Measurements from ENCODE around the gene AUTS2.

The AUTS2 gene

DNA sequence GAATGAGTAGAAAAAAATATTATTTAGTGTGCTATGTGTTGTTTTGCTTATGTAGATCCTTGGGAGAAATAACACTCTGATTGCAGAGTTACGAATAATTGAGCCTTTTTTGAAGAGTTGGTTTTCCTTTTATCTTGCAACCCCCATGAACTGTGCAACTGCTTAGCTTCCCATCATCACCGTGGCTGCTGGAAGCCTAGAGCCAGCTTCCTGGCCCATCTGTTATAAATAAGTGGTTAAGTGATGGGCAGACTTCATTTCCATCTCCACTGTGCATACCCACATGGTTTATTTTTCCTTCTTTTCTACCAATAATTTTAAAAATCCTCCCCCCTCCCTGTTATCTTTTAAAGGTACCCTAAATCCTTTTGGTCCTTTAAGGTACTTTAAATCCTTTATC, 978.8 kb downstream of the AUTS2 start:
- Histone ChIP-seq H3K9me3 (ENCODE audit: control insufficient read depth in 1 of 2, low read length in 2 of 2) (no peaks in the 10 kb centered on the region), H3K9ac (ENCODE audit: low read depth in 1 of 2, low read length in 2 of 2) (no peak overlapping the region), H3K27ac (ENCODE audit: low read depth, low read length) (no peak overlapping the region), H3K27me3 (ENCODE audit: control insufficient read depth in 1 of 2, insufficient read depth in 2 of 2, low read length in 2 of 2) (no peaks in the 10 kb centered on the region), H3K4me1 (ENCODE audit: control insufficient read depth in 1 of 2, insufficient read depth in 2 of 2, low read length in 2 of 2) (peaks cover 0 to under 1% of the 10 kb centered on the region in 2 donors), H3K4me3 (ENCODE audit: low read depth in 1 of 2, low read length in 2 of 2) (no peak overlapping the region), H3K36me3 (ENCODE audit: control insufficient read depth in 1 of 2, insufficient read depth in 2 of 2, low read length in 2 of 2) (no peaks in the 10 kb centered on the region)

DNA sequence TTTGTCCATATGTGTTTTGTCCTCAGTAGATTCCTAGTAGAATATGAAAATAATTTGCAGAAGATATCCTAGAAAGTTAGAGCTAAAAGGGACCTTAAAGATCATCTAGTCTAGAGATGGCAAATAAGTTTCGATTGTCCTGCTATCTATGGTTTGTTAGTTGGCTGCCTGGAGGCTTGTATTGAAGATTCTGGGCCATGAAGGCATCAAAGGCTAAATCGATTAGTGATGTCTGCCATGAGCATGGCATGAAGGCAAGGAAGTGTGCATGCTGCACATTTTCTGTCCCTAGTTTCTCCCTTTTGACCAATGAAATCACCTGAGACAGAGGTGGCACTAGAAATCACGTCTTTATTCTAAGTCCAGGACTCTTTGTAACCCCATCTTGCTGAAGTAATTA, 979.9 kb downstream of the AUTS2 start:
- no peak overlapping the region for H3K4me3 ChIP-seq (ENCODE audit: low read depth in 1 of 2, low read length in 2 of 2)
- no peaks in the 10 kb centered on the region for H3K27me3 ChIP-seq (ENCODE audit: control insufficient read depth in 1 of 2, insufficient read depth in 2 of 2, low read length in 2 of 2)
- no peak overlapping the region for H3K27ac ChIP-seq (ENCODE audit: low read depth, low read length)
- H3K9ac ChIP-seq (ENCODE audit: low read depth in 1 of 2, low read length in 2 of 2): no peak overlapping the region
- H3K9me3 ChIP-seq (ENCODE audit: control insufficient read depth in 1 of 2, low read length in 2 of 2): no peaks in the 10 kb centered on the region
- no peaks in the 10 kb centered on the region for H3K36me3 ChIP-seq (ENCODE audit: control insufficient read depth in 1 of 2, insufficient read depth in 2 of 2, low read length in 2 of 2)
- H3K4me1 ChIP-seq (ENCODE audit: control insufficient read depth in 1 of 2, insufficient read depth in 2 of 2, low read length in 2 of 2): no peaks in the 10 kb centered on the region

DNA sequence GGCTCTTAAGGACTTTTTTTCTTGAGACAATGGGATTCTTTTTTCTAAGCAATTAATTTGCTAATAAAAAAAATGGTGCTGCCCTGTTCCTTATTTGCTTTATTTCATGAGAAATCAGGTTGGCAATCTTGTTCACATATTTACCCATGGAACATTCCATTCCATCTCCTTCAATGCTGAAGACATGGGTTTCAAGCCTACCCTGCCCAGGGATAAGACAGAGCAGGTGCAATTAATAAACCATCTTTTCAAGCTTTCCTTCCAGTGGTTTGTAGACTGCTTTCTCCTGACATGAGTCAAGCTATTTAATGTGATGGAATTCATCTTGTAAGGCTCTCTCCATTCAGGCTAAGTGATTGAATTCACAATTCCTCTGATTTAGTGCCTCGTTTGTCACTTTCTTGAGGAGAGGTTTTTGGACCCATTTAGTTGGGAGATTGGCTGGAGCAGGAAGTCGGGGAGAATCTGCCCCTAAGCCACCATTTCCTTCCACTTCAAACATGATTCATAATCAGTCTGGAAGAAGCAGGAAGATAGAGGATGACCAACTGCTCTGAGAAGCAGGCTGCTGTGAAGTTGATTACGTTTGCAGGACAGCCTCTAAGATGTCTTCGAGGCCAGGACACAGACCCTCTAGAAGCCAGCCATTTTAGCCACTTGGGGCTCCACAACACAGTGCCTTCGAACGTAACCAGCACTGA, 981.3 kb downstream of the AUTS2 start:
- Histone ChIP-seq H3K4me3 (ENCODE audit: low read depth in 1 of 2, low read length in 2 of 2) (no peak overlapping the region), H3K27ac (ENCODE audit: low read depth, low read length) (no peak overlapping the region), H3K36me3 (ENCODE audit: control insufficient read depth in 1 of 2, insufficient read depth in 2 of 2, low read length in 2 of 2) (no peaks in the 10 kb centered on the region), H3K9me3 (ENCODE audit: control insufficient read depth in 1 of 2, low read length in 2 of 2) (no peaks in the 10 kb centered on the region), H3K4me1 (ENCODE audit: control insufficient read depth in 1 of 2, insufficient read depth in 2 of 2, low read length in 2 of 2) (peaks cover 3 to 7% of the 10 kb centered on the region in 2 donors), H3K9ac (ENCODE audit: low read depth in 1 of 2, low read length in 2 of 2) (no peak overlapping the region), H3K27me3 (ENCODE audit: control insufficient read depth in 1 of 2, insufficient read depth in 2 of 2, low read length in 2 of 2) (no peaks in the 10 kb centered on the region)

DNA sequence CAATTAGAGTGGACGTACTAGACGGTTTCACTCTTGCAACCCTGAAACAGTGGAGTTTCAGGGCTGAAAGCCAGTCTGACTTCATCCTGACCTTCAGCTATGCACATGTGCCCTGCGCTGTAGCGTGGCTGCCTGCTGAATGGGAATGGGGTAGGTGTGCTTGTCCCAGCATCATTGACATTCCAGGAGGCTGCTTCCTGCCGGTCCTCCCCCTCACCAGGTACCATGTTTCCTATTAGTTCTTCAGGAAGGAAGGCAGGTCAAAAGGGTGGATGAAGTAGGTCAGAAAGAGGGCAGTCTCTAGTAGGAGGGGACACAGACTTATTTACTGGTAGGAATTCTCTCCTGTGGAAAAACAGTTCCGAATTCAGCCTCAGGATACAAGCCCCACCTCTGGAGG, 981.9 kb downstream of the AUTS2 start:
- Histone ChIP-seq H3K9ac (ENCODE audit: low read depth in 1 of 2, low read length in 2 of 2) (no peak overlapping the region), H3K27ac (ENCODE audit: low read depth, low read length) (no peak overlapping the region), H3K9me3 (ENCODE audit: control insufficient read depth in 1 of 2, low read length in 2 of 2) (no peaks in the 10 kb centered on the region), H3K36me3 (ENCODE audit: control insufficient read depth in 1 of 2, insufficient read depth in 2 of 2, low read length in 2 of 2) (no peaks in the 10 kb centered on the region), H3K4me3 (ENCODE audit: low read depth in 1 of 2, low read length in 2 of 2) (no peak overlapping the region), H3K4me1 (ENCODE audit: control insufficient read depth in 1 of 2, insufficient read depth in 2 of 2, low read length in 2 of 2) (peaks cover 6 to 9% of the 10 kb centered on the region in 2 donors), H3K27me3 (ENCODE audit: control insufficient read depth in 1 of 2, insufficient read depth in 2 of 2, low read length in 2 of 2) (no peaks in the 10 kb centered on the region)

DNA sequence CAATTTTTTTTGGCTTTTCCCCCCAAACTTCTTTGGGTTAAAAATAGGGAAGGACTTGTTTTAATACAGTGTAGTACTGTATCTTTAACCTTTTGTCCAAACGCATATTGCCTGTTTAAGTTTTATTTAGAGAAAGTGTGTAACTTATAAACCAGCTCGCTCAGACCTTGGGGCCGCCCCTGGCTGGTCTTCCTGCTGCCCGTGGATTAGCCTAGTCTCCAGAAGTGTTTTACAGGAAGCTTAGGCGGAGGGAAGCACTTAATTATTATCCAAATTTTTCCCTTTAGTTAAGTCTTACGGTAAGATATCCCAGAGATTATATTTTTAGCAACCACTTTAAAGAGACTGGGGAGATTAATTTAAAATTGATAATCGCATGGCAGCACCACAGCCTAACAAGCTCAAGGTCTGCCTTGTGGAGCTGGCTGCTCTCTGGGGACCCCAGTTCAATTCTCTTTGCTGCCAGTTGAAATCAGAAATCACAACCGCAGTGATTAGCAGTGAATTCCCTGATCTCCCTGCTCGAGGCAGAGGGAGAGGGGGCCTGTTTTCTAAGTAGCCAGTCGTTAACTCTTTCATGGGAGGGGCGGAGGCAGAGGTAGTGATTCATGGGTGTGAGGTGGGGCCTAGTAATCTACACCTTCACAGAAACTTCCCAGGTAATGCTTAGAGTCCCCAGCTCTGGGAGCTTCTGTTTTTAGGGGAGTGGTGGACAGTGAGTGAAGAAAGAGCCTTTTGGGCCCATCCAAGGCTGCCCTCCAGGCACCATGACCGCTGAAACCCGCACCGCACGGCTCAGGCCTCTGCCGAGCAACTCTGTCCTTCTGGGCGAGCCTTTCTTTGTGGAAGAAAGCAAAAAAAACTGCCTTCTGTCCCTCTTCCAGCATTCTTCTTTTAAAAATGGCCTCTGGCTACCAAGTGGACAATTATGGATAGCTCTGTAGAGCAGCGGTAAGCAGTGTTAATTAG, 984.9 kb downstream of the AUTS2 start:
- Histone ChIP-seq H3K4me3 (ENCODE audit: low read depth in 1 of 2, low read length in 2 of 2) (no peak overlapping the region), H3K27me3 (ENCODE audit: control insufficient read depth in 1 of 2, insufficient read depth in 2 of 2, low read length in 2 of 2) (no peaks in the 10 kb centered on the region), H3K36me3 (ENCODE audit: control insufficient read depth in 1 of 2, insufficient read depth in 2 of 2, low read length in 2 of 2) (no peaks in the 10 kb centered on the region), H3K27ac (ENCODE audit: low read depth, low read length) (no peak overlapping the region), H3K9me3 (ENCODE audit: control insufficient read depth in 1 of 2, low read length in 2 of 2) (no peaks in the 10 kb centered on the region), H3K9ac (ENCODE audit: low read depth in 1 of 2, low read length in 2 of 2) (no peak overlapping the region), H3K4me1 (ENCODE audit: control insufficient read depth in 1 of 2, insufficient read depth in 2 of 2, low read length in 2 of 2) (peaks cover 21 to 26% of the 10 kb centered on the region in 2 donors)

DNA sequence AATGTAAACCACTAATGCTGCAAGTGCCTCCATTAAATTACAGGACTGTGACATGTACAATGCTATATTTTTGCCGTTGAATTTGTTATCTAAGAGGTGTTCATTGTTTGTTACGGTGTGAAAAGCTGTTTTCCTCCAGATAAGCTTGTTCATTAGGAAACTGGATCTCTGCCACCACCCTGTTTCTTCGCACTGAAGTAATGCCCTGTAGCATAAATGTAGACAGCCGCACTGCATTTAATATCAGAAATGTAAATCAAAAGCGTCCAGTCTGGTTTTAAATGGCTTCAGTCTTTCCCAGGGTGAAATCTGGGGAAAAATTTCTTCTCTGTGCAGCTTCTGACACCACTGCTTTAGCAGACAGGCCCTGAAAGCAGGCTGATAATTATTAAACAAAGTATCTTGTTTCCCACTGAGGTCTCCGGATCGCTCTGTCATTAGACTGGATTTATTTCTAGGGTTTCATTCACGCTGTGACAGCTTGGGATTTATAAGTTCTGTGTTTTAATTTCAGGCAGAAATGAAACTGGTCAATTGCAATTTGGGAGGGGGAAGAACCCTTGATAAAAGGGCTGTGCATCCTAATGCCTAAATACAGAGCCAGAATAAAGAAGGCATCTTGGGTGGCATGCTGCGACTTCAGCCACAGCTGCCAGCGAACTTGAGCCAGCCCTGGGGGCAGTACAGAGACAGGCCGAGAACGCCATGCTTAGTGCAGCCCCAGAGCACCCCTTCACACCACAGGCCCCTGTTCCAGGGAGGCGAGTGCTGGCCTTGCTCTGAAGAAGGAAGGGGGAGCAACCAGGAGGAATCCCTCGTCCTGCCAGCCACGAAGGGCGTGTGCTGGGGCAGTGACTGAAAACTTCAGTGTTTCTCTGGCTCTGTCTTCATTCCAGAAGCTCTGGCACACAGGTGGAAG, 985.9 kb downstream of the AUTS2 start:
- Histone ChIP-seq H3K4me3 (ENCODE audit: low read depth in 1 of 2, low read length in 2 of 2) (no peak overlapping the region), H3K27me3 (ENCODE audit: control insufficient read depth in 1 of 2, insufficient read depth in 2 of 2, low read length in 2 of 2) (no peaks in the 10 kb centered on the region), H3K27ac (ENCODE audit: low read depth, low read length) (no peak overlapping the region), H3K4me1 (ENCODE audit: control insufficient read depth in 1 of 2, insufficient read depth in 2 of 2, low read length in 2 of 2) (peaks cover 26 to 29% of the 10 kb centered on the region in 2 donors), H3K9ac (ENCODE audit: low read depth in 1 of 2, low read length in 2 of 2) (no peak overlapping the region), H3K9me3 (ENCODE audit: control insufficient read depth in 1 of 2, low read length in 2 of 2) (no peaks in the 10 kb centered on the region), H3K36me3 (ENCODE audit: control insufficient read depth in 1 of 2, insufficient read depth in 2 of 2, low read length in 2 of 2) (no peaks in the 10 kb centered on the region)

DNA sequence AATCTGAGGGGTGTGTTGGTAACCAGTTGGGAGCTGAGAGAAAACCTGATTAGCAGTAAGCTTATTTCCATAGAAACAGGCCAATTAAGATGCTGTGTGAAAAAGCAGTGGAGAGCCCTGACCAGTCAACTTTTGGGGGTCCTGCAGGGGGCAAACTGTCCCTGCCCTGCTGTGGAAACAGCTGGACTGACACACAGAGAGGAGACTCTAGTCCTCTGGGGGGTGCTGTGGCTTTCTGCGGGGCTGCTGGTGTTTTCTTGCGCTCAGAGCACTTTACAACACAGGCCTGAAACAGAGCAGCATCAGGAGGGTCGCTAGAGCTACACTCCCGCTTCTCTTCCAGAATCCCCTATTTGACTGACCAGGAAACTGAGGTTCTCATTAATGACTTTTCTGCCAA, 986.8 kb downstream of the AUTS2 start:
- no peak overlapping the region for H3K4me3 ChIP-seq (ENCODE audit: low read depth in 1 of 2, low read length in 2 of 2)
- H3K9me3 ChIP-seq (ENCODE audit: control insufficient read depth in 1 of 2, low read length in 2 of 2): no peaks in the 10 kb centered on the region
- no peak overlapping the region for H3K9ac ChIP-seq (ENCODE audit: low read depth in 1 of 2, low read length in 2 of 2)
- H3K4me1 ChIP-seq (ENCODE audit: control insufficient read depth in 1 of 2, insufficient read depth in 2 of 2, low read length in 2 of 2): peaks cover 29 to 30% of the 10 kb centered on the region in 2 donors
- H3K27ac ChIP-seq (ENCODE audit: low read depth, low read length): no peak overlapping the region
- no peaks in the 10 kb centered on the region for H3K36me3 ChIP-seq (ENCODE audit: control insufficient read depth in 1 of 2, insufficient read depth in 2 of 2, low read length in 2 of 2)
- no peaks in the 10 kb centered on the region for H3K27me3 ChIP-seq (ENCODE audit: control insufficient read depth in 1 of 2, insufficient read depth in 2 of 2, low read length in 2 of 2)

DNA sequence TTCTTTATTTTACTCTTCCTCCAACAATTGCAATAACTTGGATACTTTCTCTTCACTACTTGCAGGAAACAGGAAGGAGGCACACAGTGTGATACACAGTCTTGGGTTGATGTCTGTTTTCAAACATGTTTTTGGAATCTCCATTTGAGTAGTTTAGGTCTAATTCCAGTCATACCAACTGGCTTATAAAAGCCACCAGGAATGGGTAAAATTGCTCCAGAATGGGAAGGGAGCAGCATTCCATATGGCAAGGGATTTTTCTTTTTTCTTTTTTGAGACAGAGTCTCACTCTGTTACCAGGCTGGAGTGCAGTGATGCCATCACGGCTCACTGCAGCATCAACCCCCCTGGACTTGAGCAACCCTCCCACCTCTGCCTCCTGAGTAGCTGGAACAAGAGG, 988.5 kb downstream of the AUTS2 start:
- no peak overlapping the region for H3K9ac ChIP-seq (ENCODE audit: low read depth in 1 of 2, low read length in 2 of 2)
- no peak overlapping the region for H3K27ac ChIP-seq (ENCODE audit: low read depth, low read length)
- H3K36me3 ChIP-seq (ENCODE audit: control insufficient read depth in 1 of 2, insufficient read depth in 2 of 2, low read length in 2 of 2): no peaks in the 10 kb centered on the region
- H3K4me1 ChIP-seq (ENCODE audit: control insufficient read depth in 1 of 2, insufficient read depth in 2 of 2, low read length in 2 of 2): peaks cover 34 to 35% of the 10 kb centered on the region in 2 donors
- H3K9me3 ChIP-seq (ENCODE audit: control insufficient read depth in 1 of 2, low read length in 2 of 2): no peaks in the 10 kb centered on the region
- no peak overlapping the region for H3K4me3 ChIP-seq (ENCODE audit: low read depth in 1 of 2, low read length in 2 of 2)
- H3K27me3 ChIP-seq (ENCODE audit: control insufficient read depth in 1 of 2, insufficient read depth in 2 of 2, low read length in 2 of 2): no peaks in the 10 kb centered on the region

DNA sequence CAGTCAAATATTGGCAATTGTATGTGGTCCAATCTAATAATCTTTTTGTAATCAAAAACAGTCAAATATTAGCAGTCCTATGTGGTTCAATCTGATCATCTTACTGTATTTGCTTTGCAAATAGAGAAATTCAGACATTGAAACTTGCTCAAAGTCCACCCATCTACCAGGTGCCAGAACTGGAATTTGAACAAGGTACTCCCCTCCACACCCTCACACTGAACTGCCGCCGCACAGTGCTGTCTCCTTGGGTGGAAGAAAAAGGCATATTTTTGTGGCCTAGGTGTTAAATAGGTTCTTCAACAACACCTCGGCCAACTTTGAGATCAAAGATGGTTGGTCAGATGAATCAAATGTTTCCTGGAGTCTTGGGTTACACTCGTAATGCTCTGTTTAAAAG, 989.5 kb downstream of the AUTS2 start:
- no peak overlapping the region for H3K27ac ChIP-seq (ENCODE audit: low read depth, low read length)
- no peaks in the 10 kb centered on the region for H3K9me3 ChIP-seq (ENCODE audit: control insufficient read depth in 1 of 2, low read length in 2 of 2)
- no peaks in the 10 kb centered on the region for H3K27me3 ChIP-seq (ENCODE audit: control insufficient read depth in 1 of 2, insufficient read depth in 2 of 2, low read length in 2 of 2)
- H3K9ac ChIP-seq (ENCODE audit: low read depth in 1 of 2, low read length in 2 of 2): no peak overlapping the region
- H3K36me3 ChIP-seq (ENCODE audit: control insufficient read depth in 1 of 2, insufficient read depth in 2 of 2, low read length in 2 of 2): no peaks in the 10 kb centered on the region
- H3K4me1 ChIP-seq (ENCODE audit: control insufficient read depth in 1 of 2, insufficient read depth in 2 of 2, low read length in 2 of 2): peaks cover 34 to 35% of the 10 kb centered on the region in 2 donors
- no peak overlapping the region for H3K4me3 ChIP-seq (ENCODE audit: low read depth in 1 of 2, low read length in 2 of 2)
